GM12878 (cell line): ENCODE data around the gene ISG15. TPM values are rescaled to one million over a fixed set of nuclear protein-coding genes. Genes with fewer than 3 reads are reported as not detected.

Experiments used
- BCL3 ChIP-seq: IDR thresholded peaks from 2 replicates; pipeline ENCODE4 v1.6.1; 2011; ENCODE audit warnings: borderline replicate concordance, low read depth, mild to moderate bottlenecking, moderate library complexity, low read length; ENCODE audit not compliant: insufficient read depth, poor library complexity, severe bottlenecking
- BHLHE40 ChIP-seq, 2 experiments: fragments of 450-650 bp in 1 of 2; IDR thresholded peaks; 2 replicates each; pipeline ENCODE4 v1.6.1; 2011 to 2017; ENCODE audit warnings: low read depth in 2 of 2, borderline replicate concordance in 1 of 2, improper control_type of control experiment in 1 of 2, low read length in 1 of 2, mild to moderate bottlenecking in 1 of 2
- E2F8 ChIP-seq: fragments of 450-650 bp; IDR thresholded peaks from 2 replicates; pipeline ENCODE4 v1.6.1; 2018; ENCODE audit warnings: mild to moderate bottlenecking, low read depth, moderate library complexity; ENCODE audit not compliant: partially characterized antibody
- ELK1 ChIP-seq: IDR thresholded peaks from 2 replicates; pipeline ENCODE4 v1.6.1; 2012; ENCODE audit warnings: low read depth, low read length, improper control_type of control experiment
- ESRRA ChIP-seq: IDR thresholded peaks from 2 replicates; pipeline ENCODE4 v1.6.1; 2012; ENCODE audit warnings: mild to moderate bottlenecking, low read length, improper control_type of control experiment
- FOXK2 ChIP-seq: fragments of 450-650 bp; IDR thresholded peaks from 2 replicates; pipeline ENCODE4 v1.6.1; 2017; ENCODE audit warnings: mild to moderate bottlenecking, moderate library complexity
- FOXM1 ChIP-seq: IDR thresholded peaks from 2 replicates; pipeline ENCODE4 v1.6.1; 2012; ENCODE audit warnings: low read depth, mild to moderate bottlenecking, inconsistent platforms, low read length, moderate library complexity
- MAX ChIP-seq: IDR thresholded peaks from 2 replicates; pipeline ENCODE4 v1.6.1; 2012; ENCODE audit warnings: low read depth, low read length, improper control_type of control experiment
- MXI1 ChIP-seq: fragments of 150-350 bp; IDR thresholded peaks from 2 replicates; pipeline ENCODE4 v1.6.1; 2011; ENCODE audit warnings: low read depth, mild to moderate bottlenecking, inconsistent platforms, low read length, improper control_type of control experiment
- NRF1 ChIP-seq: conservative IDR thresholded peaks from 2 replicates; pipeline ENCODE4 v1.6.1; 2011; ENCODE audit warnings: mild to moderate bottlenecking, low read depth, low read length, improper control_type of control experiment
- RAD51 ChIP-seq: fragments of 450-650 bp; IDR thresholded peaks from 2 replicates; pipeline ENCODE4 v1.6.1; 2016; ENCODE audit warnings: moderate library complexity, mild to moderate bottlenecking, inconsistent platforms
- RELB ChIP-seq: fragments of 450-650 bp; IDR thresholded peaks from 2 replicates; pipeline ENCODE4 v1.6.1; 2017; ENCODE audit warnings: low read depth, mild to moderate bottlenecking, moderate library complexity
- SP1 ChIP-seq: IDR thresholded peaks from one replicate; pipeline ENCODE4 v1.6.1; 2011; ENCODE audit warnings: low read depth, low read length
- ZBTB40 ChIP-seq: fragments of 450-650 bp; IDR thresholded peaks from 2 replicates; pipeline ENCODE4 v1.6.1; 2016; ENCODE audit warnings: mild to moderate bottlenecking, moderate library complexity, borderline replicate concordance
- ZNF622 ChIP-seq: fragments of 450-650 bp; IDR thresholded peaks from 2 replicates; pipeline ENCODE4 v1.6.1; 2017; ENCODE audit warnings: mild to moderate bottlenecking, inconsistent platforms
- ZZZ3 ChIP-seq: IDR thresholded peaks from 2 replicates; pipeline ENCODE4 v1.6.1; 2011; ENCODE audit warnings: low read depth; ENCODE audit not compliant: control insufficient read depth, insufficient read length
- polyA plus RNA-seq, 11 experiments: library from polyadenylated mRNA; depleted of rRNA in 4 of 11; unstranded in 6 of 11; stranded (reverse) in 5 of 11; fragments of >200 nt; fragmentation: Nextera tagmentation in 4 of 11; fragmentation: Illumina TruSeq in 1 of 11; extraction: Ambion mirVana in 4 of 11; extraction: Trizol in 1 of 11; gene quantifications; 1 replicate in 1 of 11; 2 replicates in 10 of 11; pipeline versions ENCODE4 v1.2.1 to v1.2.3, GENCODE V29; 2011 to 2016; ENCODE audit warnings: inconsistent platforms in 2 of 11, missing spikeins in 2 of 11, low read depth in 1 of 11
- total RNA-seq, 4 experiments: library from RNA; depleted of rRNA in 3 of 4; stranded (reverse); fragments of >200 nt in 3 of 4; fragmentation: Illumina TruSeq in 1 of 4; extraction: Trizol in 1 of 4; gene quantifications; 2 replicates each; pipeline versions ENCODE4 v1.2.1 to v1.2.3, GENCODE V29; 2013 to 2021

Gene ISG15
- total and polyA plus RNA-seq, 10 of the 15 experiments (the other 5 are each of a cell fraction or from before 2014, with no cell fraction given), result 7.8 to 384 (median 274) TPM

- TF ChIP-seq ZBTB40 (no peak; the same call in 1 of the 2 replicates), ZZZ3 (no peak), RAD51 (peak; percentile 59), ELK1 (peak; percentile 43; the same call in 1 of the 2 replicates), FOXM1 (no peak), MAX (peak; percentile 72; the same call in 1 of the 2 replicates), NRF1 (0 out of 2 replicates have a peak, but pooled peaks have one; percentile 32), RELB (peak; percentile 77), BCL3 (no peak), SP1 (peak; percentile 42), E2F8 (no peak), FOXK2 (peak; percentile 70), ZNF622 (no peak), MXI1 (peak; percentile 90), BHLHE40 (IDR thresholded peaks at IDR 0.05; ENCODE audit: borderline replicate concordance in 1 of 2, low read depth in 2 of 2, low read length in 1 of 2) (peak; percentile 83 to 92; a peak in 3 of 4 replicates), ESRRA (no peak)
These were observed at the start of gene ISG15 (continued) for GRCh38 chr1:1013105-1013921.
